GM12878 (cell line): ENCODE data around the gene FRMD3. TPM values are rescaled to one million over a fixed set of nuclear protein-coding genes. Genes with fewer than 3 reads are reported as not detected.

ENCODE experiments used
- HDAC2 ChIP-seq: fragments of 200-600 bp; sonication (generic); IDR thresholded peaks from 2 replicates; pipeline ENCODE4 v1.6.1; 2017
- HDAC6 ChIP-seq: fragments of 200-600 bp; sonication (generic); IDR thresholded peaks from one replicate; pipeline ENCODE4 v1.8.0; 2017; ENCODE audit warnings: antibody characterized with exemption; ENCODE audit not compliant: unreplicated experiment
- KAT2A ChIP-seq: conservative IDR thresholded peaks from 2 replicates; pipeline ENCODE4 v1.6.1; 2011; ENCODE audit warnings: low read depth, low read length; ENCODE audit not compliant: control insufficient read depth
- POLR2A ChIP-seq: IDR thresholded peaks from 2 replicates; pipeline ENCODE4 v1.6.1; 2011; ENCODE audit warnings: low read depth, mild to moderate bottlenecking, low read length
- POLR2AphosphoS2 ChIP-seq: IDR thresholded peaks from 2 replicates; pipeline ENCODE4 v1.6.1; 2011; ENCODE audit warnings: low read depth, mild to moderate bottlenecking, low read length, improper control_type of control experiment, moderate library complexity
- POLR2AphosphoS5 ChIP-seq: IDR thresholded peaks from 2 replicates; pipeline ENCODE4 v1.6.1; 2011; ENCODE audit warnings: mild to moderate bottlenecking, low read length, inconsistent platforms
- TCF3 ChIP-seq: IDR thresholded peaks from 2 replicates; pipeline ENCODE4 v1.6.1; 2012; ENCODE audit warnings: low read depth, mild to moderate bottlenecking, low read length, borderline replicate concordance; ENCODE audit not compliant: insufficient read depth
- ZNF217 ChIP-seq: fragments of 450-650 bp; IDR thresholded peaks from 2 replicates; pipeline ENCODE4 v1.6.1; 2017; ENCODE audit warnings: antibody characterized with exemption, mild to moderate bottlenecking
- ZNF24 ChIP-seq: fragments of 450-650 bp; IDR thresholded peaks from 2 replicates; pipeline ENCODE4 v1.6.1; 2017; ENCODE audit warnings: antibody characterized with exemption, mild to moderate bottlenecking
- polyA plus RNA-seq, 11 experiments: library from polyadenylated mRNA; depleted of rRNA in 4 of 11; unstranded in 6 of 11; stranded (reverse) in 5 of 11; fragments of >200 nt; fragmentation: Nextera tagmentation in 4 of 11; fragmentation: Illumina TruSeq in 1 of 11; extraction: Ambion mirVana in 4 of 11; extraction: Trizol in 1 of 11; gene quantifications; 1 replicate in 1 of 11; 2 replicates in 10 of 11; pipeline versions ENCODE4 v1.2.1 to v1.2.3, GENCODE V29; 2011 to 2016; ENCODE audit warnings: inconsistent platforms in 2 of 11, missing spikeins in 2 of 11, low read depth in 1 of 11
- total RNA-seq, 4 experiments: library from RNA; depleted of rRNA in 3 of 4; stranded (reverse); fragments of >200 nt in 3 of 4; fragmentation: Illumina TruSeq in 1 of 4; extraction: Trizol in 1 of 4; gene quantifications; 2 replicates each; pipeline versions ENCODE4 v1.2.1 to v1.2.3, GENCODE V29; 2013 to 2021
- TF ChIP-seq, protein P1 (sequence below): fragments of 450-650 bp; formaldehyde crosslinking; IDR thresholded peaks from 2 replicates; pipeline ENCODE4 v1.4.0; 2020; ENCODE audit warnings: mild to moderate bottlenecking, moderate library complexity
- TF ChIP-seq, protein P2 (sequence below), 3 experiments: IDR thresholded peaks in 2 of 3; conservative IDR thresholded peaks in 1 of 3; 2 replicates each; pipeline ENCODE4 v1.5.1; 2011; ENCODE audit warnings: low read depth in 3 of 3, low read length in 3 of 3, mild to moderate bottlenecking in 3 of 3, control low read depth in 2 of 3, moderate library complexity in 2 of 3, inconsistent platforms in 1 of 3, mixed read lengths in 1 of 3; ENCODE audit not compliant: control insufficient read depth in 2 of 3, insufficient read depth in 1 of 3; ENCODE audit errors: extremely low read depth in 1 of 3
- TF ChIP-seq, protein P3 (sequence below): IDR thresholded peaks from 2 replicates; pipeline ENCODE4 v1.6.1; 2012; ENCODE audit warnings: low read depth, low read length, improper control_type of control experiment

Gene FRMD3
- total and polyA plus RNA-seq, 10 of the 15 experiments (the other 5 are each of a cell fraction or from before 2014, with no cell fraction given), result 0.04 to 0.68 (median 0.21) TPM; not detected in 1

DNA sequence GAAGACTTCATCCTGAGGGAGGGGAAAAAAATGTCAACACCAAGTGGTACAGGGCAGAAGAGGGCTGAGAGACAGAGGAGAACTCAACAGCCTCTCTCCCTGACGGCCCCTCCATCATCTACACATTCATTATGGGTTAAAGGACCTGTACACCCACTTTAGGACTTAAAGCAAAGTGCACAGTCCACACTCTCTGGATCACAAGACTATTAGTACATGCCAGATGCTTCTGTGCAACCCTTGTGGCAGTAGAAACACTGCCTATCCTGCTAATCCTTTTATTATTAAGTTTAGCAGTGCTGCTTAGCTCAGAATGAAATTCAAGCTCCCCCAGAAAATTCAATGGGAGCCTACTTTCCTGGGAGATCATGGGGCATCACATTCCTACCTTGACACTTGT is 1.9 kb downstream of the FRMD3 start (continued):
- TF ChIP-seq, protein P1, sequence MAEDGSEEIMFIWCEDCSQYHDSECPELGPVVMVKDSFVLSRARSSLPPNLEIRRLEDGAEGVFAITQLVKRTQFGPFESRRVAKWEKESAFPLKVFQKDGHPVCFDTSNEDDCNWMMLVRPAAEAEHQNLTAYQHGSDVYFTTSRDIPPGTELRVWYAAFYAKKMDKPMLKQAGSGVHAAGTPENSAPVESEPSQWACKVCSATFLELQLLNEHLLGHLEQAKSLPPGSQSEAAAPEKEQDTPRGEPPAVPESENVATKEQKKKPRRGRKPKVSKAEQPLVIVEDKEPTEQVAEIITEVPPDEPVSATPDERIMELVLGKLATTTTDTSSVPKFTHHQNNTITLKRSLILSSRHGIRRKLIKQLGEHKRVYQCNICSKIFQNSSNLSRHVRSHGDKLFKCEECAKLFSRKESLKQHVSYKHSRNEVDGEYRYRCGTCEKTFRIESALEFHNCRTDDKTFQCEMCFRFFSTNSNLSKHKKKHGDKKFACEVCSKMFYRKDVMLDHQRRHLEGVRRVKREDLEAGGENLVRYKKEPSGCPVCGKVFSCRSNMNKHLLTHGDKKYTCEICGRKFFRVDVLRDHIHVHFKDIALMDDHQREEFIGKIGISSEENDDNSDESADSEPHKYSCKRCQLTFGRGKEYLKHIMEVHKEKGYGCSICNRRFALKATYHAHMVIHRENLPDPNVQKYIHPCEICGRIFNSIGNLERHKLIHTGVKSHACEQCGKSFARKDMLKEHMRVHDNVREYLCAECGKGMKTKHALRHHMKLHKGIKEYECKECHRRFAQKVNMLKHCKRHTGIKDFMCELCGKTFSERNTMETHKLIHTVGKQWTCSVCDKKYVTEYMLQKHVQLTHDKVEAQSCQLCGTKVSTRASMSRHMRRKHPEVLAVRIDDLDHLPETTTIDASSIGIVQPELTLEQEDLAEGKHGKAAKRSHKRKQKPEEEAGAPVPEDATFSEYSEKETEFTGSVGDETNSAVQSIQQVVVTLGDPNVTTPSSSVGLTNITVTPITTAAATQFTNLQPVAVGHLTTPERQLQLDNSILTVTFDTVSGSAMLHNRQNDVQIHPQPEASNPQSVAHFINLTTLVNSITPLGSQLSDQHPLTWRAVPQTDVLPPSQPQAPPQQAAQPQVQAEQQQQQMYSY (CRISPR knock-in tag), result no peak
- TF ChIP-seq, protein P2, sequence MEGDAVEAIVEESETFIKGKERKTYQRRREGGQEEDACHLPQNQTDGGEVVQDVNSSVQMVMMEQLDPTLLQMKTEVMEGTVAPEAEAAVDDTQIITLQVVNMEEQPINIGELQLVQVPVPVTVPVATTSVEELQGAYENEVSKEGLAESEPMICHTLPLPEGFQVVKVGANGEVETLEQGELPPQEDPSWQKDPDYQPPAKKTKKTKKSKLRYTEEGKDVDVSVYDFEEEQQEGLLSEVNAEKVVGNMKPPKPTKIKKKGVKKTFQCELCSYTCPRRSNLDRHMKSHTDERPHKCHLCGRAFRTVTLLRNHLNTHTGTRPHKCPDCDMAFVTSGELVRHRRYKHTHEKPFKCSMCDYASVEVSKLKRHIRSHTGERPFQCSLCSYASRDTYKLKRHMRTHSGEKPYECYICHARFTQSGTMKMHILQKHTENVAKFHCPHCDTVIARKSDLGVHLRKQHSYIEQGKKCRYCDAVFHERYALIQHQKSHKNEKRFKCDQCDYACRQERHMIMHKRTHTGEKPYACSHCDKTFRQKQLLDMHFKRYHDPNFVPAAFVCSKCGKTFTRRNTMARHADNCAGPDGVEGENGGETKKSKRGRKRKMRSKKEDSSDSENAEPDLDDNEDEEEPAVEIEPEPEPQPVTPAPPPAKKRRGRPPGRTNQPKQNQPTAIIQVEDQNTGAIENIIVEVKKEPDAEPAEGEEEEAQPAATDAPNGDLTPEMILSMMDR (IDR thresholded peaks at IDR 0.05 in 2 of 3, conservative IDR thresholded peaks at IDR 0.05 in 1 of 3; ENCODE audit: control insufficient read depth in 2 of 3, extremely low read depth in 1 of 3, insufficient read depth in 1 of 3, low read depth in 3 of 3, low read length in 3 of 3), result no peak
- TF ChIP-seq ZNF24, result no peak
- TF ChIP-seq, protein P3, sequence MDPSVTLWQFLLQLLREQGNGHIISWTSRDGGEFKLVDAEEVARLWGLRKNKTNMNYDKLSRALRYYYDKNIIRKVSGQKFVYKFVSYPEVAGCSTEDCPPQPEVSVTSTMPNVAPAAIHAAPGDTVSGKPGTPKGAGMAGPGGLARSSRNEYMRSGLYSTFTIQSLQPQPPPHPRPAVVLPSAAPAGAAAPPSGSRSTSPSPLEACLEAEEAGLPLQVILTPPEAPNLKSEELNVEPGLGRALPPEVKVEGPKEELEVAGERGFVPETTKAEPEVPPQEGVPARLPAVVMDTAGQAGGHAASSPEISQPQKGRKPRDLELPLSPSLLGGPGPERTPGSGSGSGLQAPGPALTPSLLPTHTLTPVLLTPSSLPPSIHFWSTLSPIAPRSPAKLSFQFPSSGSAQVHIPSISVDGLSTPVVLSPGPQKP, result no peak
- no peak for TF ChIP-seq POLR2A
- no peak for TF ChIP-seq TCF3
- no peak for TF ChIP-seq KAT2A
- TF ChIP-seq ZNF217, result no peak
- no peak for TF ChIP-seq HDAC6
- TF ChIP-seq POLR2AphosphoS2, result no peak
- TF ChIP-seq POLR2AphosphoS5, result no peak
- TF ChIP-seq HDAC2, result no peak
